Activated naive CD4-positive, alpha-beta T cell treated with anti-CD3 and anti-CD28 coated beads for 36 hours (primary cell): ENCODE results near the gene RASGRP2. TPM values are rescaled to one million over a fixed set of nuclear protein-coding genes. Genes with fewer than 3 reads are reported as not detected.

Experiments used
- CTCF ChIA-PET: fragments of 350-600 bp; sonication (Branson Sonifier 250); formaldehyde crosslinking; loops from one replicate; lab custom pipeline; 2021; ENCODE audit warnings: antibody characterized with exemption; lab: Charles Lee
- DNase-seq: peaks from one replicate; pipeline ENCODE4 v3.0.0-alpha.2; 2020
- H3K27ac Mint-ChIP-seq: one replicate; pipeline ENCODE4 v1.8.0; 2021; ENCODE audit warnings: mild to moderate bottlenecking, mixed read lengths
- H3K27me3 Mint-ChIP-seq: one replicate; pipeline ENCODE4 v1.8.0; 2021; ENCODE audit warnings: low read depth, mixed read lengths
- H3K36me3 Mint-ChIP-seq: one replicate; pipeline ENCODE4 v1.8.0; 2021; ENCODE audit warnings: low read depth, mixed read lengths
- H3K4me1 Mint-ChIP-seq: one replicate; pipeline ENCODE4 v1.8.0; 2021; ENCODE audit warnings: low read depth, mixed read lengths
- H3K4me3 Mint-ChIP-seq: one replicate; pipeline ENCODE4 v1.8.0; 2021; ENCODE audit warnings: mild to moderate bottlenecking, moderate library complexity, mixed read lengths
- H3K9me3 Mint-ChIP-seq: one replicate; pipeline ENCODE4 v1.8.0; 2021; ENCODE audit warnings: mixed read lengths
- intact Hi-C: fragments of 100-400 bp; cut with micrococcal nuclease; formaldehyde crosslinking; loops from one replicate; pipeline ENCODE4 v1.15.1; 2023
- total RNA-seq, 2 experiments: library from RNA; stranded (reverse); gene quantifications; one replicate each; pipeline ENCODE4 v1.2.3, GENCODE V29; 2021

The RASGRP2 gene
- total RNA-seq, 2 experiments from 2014 or later, result 5.2 to 5.6 TPM

DNA sequence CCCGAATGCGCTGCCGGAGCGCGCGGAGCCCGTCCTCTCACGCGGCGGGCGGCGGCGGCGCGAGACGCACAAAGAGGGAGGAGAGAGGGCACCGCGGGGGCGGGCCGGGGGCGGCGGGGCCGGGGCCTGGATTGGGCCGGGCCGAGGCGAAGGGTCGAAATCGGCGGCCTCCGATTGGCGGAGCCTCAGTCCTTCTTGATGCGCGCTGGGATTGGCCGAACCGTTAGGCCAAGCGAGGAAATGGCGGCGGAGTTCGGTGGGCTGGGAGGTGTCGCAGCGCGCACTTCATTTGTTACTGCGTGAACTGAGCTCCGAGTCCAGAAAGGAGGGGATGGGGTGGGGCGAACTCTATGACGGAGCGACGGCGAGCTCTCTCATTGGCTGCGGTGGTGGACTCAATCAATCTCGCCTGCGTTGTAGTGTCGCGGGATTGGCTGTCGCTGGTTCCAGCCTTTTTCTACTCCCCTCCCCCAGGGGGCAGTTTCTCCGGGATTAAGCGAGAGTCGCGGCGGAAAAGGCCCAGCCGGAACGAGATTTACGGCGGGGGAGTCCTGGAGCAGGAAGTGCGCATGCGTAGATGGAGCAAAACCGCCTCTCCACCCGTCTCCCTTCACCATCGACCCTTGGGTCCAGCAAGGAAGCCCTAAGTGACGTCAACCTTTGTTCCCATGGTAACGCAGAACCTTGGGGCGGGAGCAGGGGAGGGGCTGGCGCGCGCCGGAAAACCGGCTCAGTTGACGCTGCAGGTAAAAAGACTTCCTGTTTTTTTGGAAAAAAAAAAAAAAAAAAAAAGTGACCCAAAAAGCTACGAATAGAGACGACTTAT, 34.7 kb upstream of the RASGRP2 start, which contains the start of gene SF1:
SF1 (minus strand) TSS at position 70 of the 826 bp plus-strand sequence. CDS start 150 bp downstream, outside the sequence.
- no peaks in the 10 kb centered on the region for H3K27me3 Mint-ChIP-seq
- H3K27ac Mint-ChIP-seq, result peak within 1 kb of the TSS; percentile 99
- peaks cover 43% of the 10 kb centered on the region for H3K36me3 Mint-ChIP-seq
- CTCF ChIA-PET, result interaction anchor here (0.6 to 1.1 kb wide), 5 partner anchors 9 to 56 kb away, joined by 3 read pairs; no protein-coding TSS in a partner anchor
- H3K9me3 Mint-ChIP-seq, result no peaks in the 10 kb centered on the region
- peak within 1 kb of the TSS; percentile 92 for H3K4me3 Mint-ChIP-seq
- peaks cover 53% of the 10 kb centered on the region for H3K4me1 Mint-ChIP-seq
- peak; percentile 100 for DNase-seq
- intact Hi-C loops, result loop anchor here (1.0 to 5.0 kb wide), 15 partner anchors 14 to 719 kb away; partner anchors contain the start of genes ARL2, ATG2A, CCDC88B and EHD1

DNA sequence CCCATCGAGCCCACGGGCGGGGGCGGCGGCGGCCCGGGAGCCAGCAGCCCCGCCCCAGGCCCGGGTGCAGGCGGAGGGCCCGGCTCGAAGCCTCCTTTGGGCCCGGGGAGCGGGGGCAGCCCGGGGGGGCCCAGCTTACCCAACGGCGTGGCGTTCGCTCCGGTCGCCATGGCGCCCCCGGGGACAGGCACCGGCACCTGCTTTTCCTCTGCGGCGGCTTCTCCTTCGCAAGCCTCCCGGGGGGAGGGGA, 34.2 kb upstream of the RASGRP2 start:
- Mint-ChIP-seq H3K9me3 (no peaks in the 10 kb centered on the region), H3K36me3 (peaks cover 49% of the 10 kb centered on the region), H3K4me1 (peaks cover 58% of the 10 kb centered on the region), H3K4me3 (peak overlapping the region; percentile 85), H3K27ac (peak overlapping the region; percentile 99), H3K27me3 (no peaks in the 10 kb centered on the region)
- no peak for DNase-seq
- intact Hi-C loops, result loop anchor here (1.0 to 5.0 kb wide), 14 partner anchors 13 to 719 kb away; partner anchors contain the start of genes ARL2, ATG2A, CCDC88B and EHD1
- CTCF ChIA-PET, result interaction anchor here (0.6 to 1.1 kb wide), 3 partner anchors 10 to 56 kb away, joined by 3 read pairs; no protein-coding TSS in a partner anchor

DNA sequence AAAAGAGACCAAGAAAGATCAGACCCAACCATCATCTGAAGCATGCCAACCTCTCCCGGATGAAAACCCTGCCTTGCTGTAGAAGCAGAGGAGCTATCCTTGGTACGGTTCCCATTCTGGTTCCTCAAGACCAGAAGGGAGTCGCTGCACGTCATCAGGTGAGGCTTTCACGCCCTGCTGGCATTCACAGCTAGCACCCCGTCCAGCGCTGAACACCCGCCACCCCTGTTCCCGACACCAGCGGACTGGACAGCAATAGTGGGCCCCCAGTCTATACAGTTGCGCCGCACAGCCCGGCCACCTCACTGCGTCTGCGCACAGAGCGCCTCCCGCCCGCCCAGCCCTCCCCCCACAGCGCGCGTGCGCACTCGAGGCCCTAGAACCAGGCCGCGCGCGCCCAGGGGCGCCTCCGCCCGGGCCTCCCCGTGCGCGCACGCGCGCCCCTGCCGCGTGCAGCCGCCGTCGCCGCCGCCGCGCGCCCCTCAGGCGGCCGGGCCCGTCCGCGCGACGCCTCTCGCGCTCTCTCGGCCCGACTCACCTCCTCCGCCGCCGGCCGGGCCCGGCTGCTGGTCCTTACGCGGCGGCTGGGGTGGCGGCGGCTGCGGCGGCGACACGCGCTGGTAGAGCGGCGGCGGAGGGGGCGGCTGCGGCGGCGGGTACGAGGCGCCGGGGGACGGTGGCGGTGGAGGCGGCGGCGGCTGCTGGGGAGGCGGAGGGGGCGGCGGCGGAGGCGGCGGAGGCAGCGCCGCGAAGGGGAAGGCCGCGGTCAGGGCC, 33.7 kb upstream of the RASGRP2 start:
- H3K27me3 Mint-ChIP-seq, result no peaks in the 10 kb centered on the region
- H3K4me3 Mint-ChIP-seq, result peak overlapping the region; percentile 92
- CTCF ChIA-PET, result interaction anchor here (0.6 to 1.2 kb wide), 2 partner anchors 26 to 30 kb away, joined by 3 read pairs; no protein-coding TSS in a partner anchor
- no peaks in the 10 kb centered on the region for H3K9me3 Mint-ChIP-seq
- H3K36me3 Mint-ChIP-seq, result peaks cover 54% of the 10 kb centered on the region
- intact Hi-C loops, result loop anchor here (1.0 to 5.0 kb wide), 14 partner anchors 13 to 720 kb away; partner anchors contain the start of genes ARL2, ATG2A, CCDC88B and EHD1
- H3K4me1 Mint-ChIP-seq, result peaks cover 63% of the 10 kb centered on the region
- DNase-seq, result peak; percentile 79
- H3K27ac Mint-ChIP-seq, result peak overlapping the region; percentile 83

DNA sequence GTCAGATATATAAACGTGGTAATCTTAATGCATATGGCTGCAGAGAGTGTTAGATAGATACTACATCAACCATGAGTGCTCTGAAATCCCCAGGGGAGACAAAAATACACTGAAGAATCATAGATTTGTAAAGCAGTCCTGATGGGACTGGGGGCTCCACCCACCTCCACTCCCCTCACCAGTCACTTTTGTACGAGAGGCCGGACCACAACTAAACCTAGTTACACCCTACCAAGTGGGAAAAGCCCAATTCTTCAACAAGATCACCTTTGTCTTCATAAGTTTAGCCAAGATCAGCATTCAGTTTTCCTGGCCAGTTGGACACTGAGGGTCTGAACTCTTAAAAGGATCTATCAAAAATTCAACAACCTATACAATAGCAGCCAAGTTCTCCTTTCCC, 32.9 kb upstream of the RASGRP2 start:
- Mint-ChIP-seq H3K4me1 (peaks cover 69% of the 10 kb centered on the region), H3K4me3 (peak overlapping the region; percentile 92), H3K27ac (peak overlapping the region; percentile 83), H3K36me3 (peaks cover 60% of the 10 kb centered on the region), H3K27me3 (no peaks in the 10 kb centered on the region), H3K9me3 (no peaks in the 10 kb centered on the region)
- DNase-seq, result no peak
- intact Hi-C loops, result loop anchor here (5.0 kb wide), 4 partner anchors 235 to 720 kb away; partner anchors contain the start of genes ARL2, CCDC88B, MALAT1 and STIP1
- CTCF ChIA-PET, result interaction anchor here (1.1 to 1.9 kb wide), 5 partner anchors 9 to 33 kb away, joined by 3 to 9 read pairs (median 5); partner anchors contain the start of gene RASGRP2

DNA sequence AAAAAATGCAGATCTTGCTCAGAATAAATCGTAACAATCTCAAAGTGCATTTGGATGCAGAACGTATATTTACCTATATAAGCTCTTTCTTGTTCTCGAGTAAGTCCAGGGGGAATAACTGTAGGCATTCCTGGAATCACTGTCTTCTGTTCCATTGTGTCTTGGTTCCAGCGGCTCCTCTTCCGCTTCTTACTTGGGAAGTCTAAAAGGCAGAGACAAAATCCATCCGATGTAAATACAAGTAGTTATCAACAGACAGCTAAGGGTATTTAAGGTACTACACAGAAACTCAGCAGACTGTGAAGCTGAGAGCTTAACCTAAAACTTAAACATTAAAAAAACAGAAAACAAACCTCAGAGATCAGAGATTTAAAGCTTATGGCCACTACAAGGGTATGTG, 32.5 kb upstream of the RASGRP2 start:
- peaks cover 64% of the 10 kb centered on the region for H3K36me3 Mint-ChIP-seq
- no peak for DNase-seq
- H3K9me3 Mint-ChIP-seq, result no peaks in the 10 kb centered on the region
- CTCF ChIA-PET, result interaction anchor here (1.0 to 1.9 kb wide), 6 partner anchors 8 to 88 kb away, joined by 3 to 9 read pairs (median 4); partner anchors contain the start of gene RASGRP2
- peaks cover 74% of the 10 kb centered on the region for H3K4me1 Mint-ChIP-seq
- peak overlapping the region; percentile 83 for H3K27ac Mint-ChIP-seq
- H3K4me3 Mint-ChIP-seq, result peak overlapping the region; percentile 92
- no peaks in the 10 kb centered on the region for H3K27me3 Mint-ChIP-seq
- intact Hi-C loops, result loop anchor here (5.0 kb wide), 4 partner anchors 236 to 721 kb away; partner anchors contain the start of genes ARL2, CCDC88B, MALAT1 and STIP1

DNA sequence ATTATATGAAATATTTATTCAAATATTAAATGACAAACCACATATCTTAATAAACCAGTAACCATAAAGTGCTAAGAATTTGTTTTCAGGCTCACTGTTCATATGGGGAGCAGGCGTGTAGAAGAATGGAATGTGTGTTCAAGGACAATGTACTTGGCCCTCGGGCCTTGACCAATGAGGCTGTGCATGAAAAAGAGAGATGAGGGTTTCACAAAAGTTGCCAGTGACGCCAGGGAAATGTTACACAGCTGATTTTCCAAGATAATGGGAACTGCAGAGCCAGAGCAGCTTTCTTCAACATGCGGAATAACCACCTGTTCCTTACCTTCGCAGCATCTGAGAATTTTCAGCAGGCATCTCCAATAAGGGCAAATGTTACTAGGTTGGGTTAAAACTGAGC, 30.2 kb upstream of the RASGRP2 start:
- H3K36me3 Mint-ChIP-seq, result peaks cover 79% of the 10 kb centered on the region
- no peak overlapping the region for H3K4me3 Mint-ChIP-seq
- no peak for DNase-seq
- CTCF ChIA-PET, result interaction anchor here (1.0 kb wide), 1 partner anchor 240 kb away, joined by 4 read pairs; no protein-coding TSS in a partner anchor
- no peaks in the 10 kb centered on the region for H3K27me3 Mint-ChIP-seq
- intact Hi-C loops, result no loop called here
- H3K9me3 Mint-ChIP-seq, result no peaks in the 10 kb centered on the region
- peak overlapping the region; percentile 83 for H3K27ac Mint-ChIP-seq
- peaks cover 80% of the 10 kb centered on the region for H3K4me1 Mint-ChIP-seq

DNA sequence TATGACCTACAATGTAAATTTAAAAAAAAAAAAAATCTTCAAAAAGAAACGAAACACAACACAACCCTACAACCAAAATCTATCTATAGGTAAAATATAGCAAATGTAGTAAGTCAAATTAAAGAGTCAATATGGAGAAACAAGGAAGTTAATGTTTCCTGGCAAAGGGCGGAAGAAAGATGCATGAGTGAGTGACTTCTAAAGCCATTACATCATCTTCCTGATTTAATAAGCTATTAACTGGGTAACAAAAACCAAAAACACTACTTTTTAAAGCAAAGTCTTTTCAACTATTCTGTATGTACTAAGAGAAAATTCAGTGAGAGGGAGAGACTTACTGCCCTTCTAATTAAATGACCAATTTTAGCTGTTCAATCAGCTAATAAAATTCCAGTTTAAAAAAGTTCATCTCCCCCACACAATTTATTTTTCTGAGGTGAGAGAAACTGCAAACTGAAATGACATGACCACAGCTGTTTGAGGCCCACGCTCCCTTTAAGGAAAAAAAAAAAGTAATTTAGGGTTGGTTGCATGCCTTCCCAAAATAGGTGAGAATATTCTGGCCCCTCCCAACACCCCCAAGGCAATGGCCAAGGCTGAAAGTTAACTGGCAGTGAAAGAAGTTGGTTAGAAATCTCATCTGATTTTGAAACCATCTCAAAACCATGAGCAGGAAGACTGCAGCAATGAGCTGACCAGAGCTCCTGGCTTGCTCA, 28.5 kb upstream of the RASGRP2 start:
- DNase-seq, result no peak
- intact Hi-C loops, result loop anchor here (1.0 kb wide), 1 partner anchor 8 kb away; no protein-coding TSS in a partner anchor
- peak overlapping the region; percentile 43 for H3K4me3 Mint-ChIP-seq
- H3K27me3 Mint-ChIP-seq, result no peaks in the 10 kb centered on the region
- CTCF ChIA-PET, result interaction anchor here (0.6 to 1.2 kb wide), 7 partner anchors 9 to 455 kb away, joined by 3 to 8 read pairs (median 4); partner anchors contain the start of genes PRDX5, PYGM, RASGRP2 and TRMT112
- H3K27ac Mint-ChIP-seq, result peak overlapping the region; percentile 95
- H3K9me3 Mint-ChIP-seq, result no peaks in the 10 kb centered on the region
- peaks cover 90% of the 10 kb centered on the region for H3K36me3 Mint-ChIP-seq
- H3K4me1 Mint-ChIP-seq, result peaks cover 96% of the 10 kb centered on the region

DNA sequence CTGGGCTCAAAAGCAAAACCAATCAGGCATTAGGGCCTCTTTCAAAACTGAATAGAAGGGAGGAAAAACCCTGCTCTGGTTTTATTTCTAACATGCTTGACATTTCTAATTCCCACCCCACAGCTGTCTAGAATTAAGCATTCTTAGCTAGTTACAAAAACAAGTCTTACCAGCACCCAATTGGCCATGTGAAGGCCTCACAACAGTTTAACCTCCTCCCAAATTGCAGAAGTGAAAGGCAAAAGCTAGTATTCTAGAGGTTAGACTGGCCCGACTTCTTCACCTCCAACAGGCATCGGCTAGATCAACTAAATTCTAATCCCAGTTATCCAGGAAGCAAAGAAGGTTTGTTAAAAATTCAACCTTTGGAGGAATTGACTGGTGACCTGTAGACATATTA, 27.9 kb upstream of the RASGRP2 start:
- Mint-ChIP-seq H3K9me3 (no peaks in the 10 kb centered on the region), H3K4me1 (peaks cover 98% of the 10 kb centered on the region), H3K36me3 (peaks cover 90% of the 10 kb centered on the region), H3K4me3 (peak overlapping the region; percentile 43), H3K27ac (peak overlapping the region; percentile 95), H3K27me3 (no peaks in the 10 kb centered on the region)
- CTCF ChIA-PET, result interaction anchor here (0.8 to 1.2 kb wide), 5 partner anchors 9 to 83 kb away, joined by 3 to 7 read pairs (median 4); partner anchors contain the start of genes PYGM and RASGRP2
- intact Hi-C loops, result loop anchor here (1.0 kb wide), 1 partner anchor 8 kb away; no protein-coding TSS in a partner anchor
- no peak for DNase-seq

DNA sequence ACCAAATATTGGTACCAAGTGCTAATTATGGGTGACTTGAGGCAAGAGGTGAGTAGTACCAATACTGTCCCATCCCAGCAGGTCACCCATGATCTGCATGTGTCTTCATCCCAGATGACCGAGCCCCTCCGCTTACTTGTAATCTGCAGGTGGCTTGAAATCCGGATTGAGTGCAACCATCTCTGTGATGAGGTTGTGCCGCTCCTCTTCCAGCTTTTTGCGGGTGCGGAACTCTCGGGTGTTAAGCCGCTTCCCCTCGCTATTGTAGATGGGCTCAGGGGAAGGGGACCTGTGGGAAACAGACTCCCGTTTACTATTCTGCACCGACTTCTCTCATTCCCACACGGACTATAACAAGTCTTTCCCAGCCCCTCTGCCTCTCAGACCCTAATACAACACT, 26.2 kb upstream of the RASGRP2 start:
- no peak overlapping the region for H3K4me3 Mint-ChIP-seq
- CTCF ChIA-PET, result interaction anchor here (0.5 to 2.3 kb wide), 2 partner anchors 10 to 471 kb away, joined by 3 to 6 read pairs; partner anchors contain the start of gene PYGM
- H3K27me3 Mint-ChIP-seq, result no peaks in the 10 kb centered on the region
- H3K9me3 Mint-ChIP-seq, result no peaks in the 10 kb centered on the region
- DNase-seq, result no peak
- intact Hi-C loops, result no loop called here
- H3K4me1 Mint-ChIP-seq, result peaks cover 94% of the 10 kb centered on the region
- H3K27ac Mint-ChIP-seq, result peak overlapping the region; percentile 95
- H3K36me3 Mint-ChIP-seq, result peaks cover 84% of the 10 kb centered on the region

DNA sequence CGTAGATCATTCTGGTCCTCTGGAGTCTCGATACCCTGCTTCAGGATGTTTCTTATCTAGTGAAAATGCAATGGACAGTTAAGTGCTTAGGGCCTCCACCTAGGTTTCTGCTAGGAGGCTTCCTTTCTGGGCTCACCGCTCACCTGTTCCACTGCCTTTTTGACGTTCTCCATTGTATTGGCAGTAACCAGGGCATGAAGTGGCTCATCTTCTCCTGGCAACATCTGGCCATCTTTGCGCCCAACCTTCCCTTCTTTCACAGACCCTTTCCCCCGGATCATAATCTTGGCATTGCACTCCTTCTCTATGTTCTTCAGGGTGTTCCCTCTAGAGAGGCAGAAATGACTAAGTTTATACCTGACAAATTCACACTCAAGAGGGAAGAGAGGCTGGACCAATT, 25.3 kb upstream of the RASGRP2 start:
- Mint-ChIP-seq H3K9me3 (no peaks in the 10 kb centered on the region), H3K27me3 (no peaks in the 10 kb centered on the region), H3K4me3 (no peak overlapping the region), H3K36me3 (peaks cover 84% of the 10 kb centered on the region), H3K27ac (peak overlapping the region; percentile 89), H3K4me1 (peaks cover 94% of the 10 kb centered on the region)
- CTCF ChIA-PET, result interaction anchor here (2.3 kb wide), 1 partner anchor 10 kb away, joined by 6 read pairs; the partner anchor contains the start of gene PYGM
- DNase-seq, result no peak
- intact Hi-C loops, result no loop called here

DNA sequence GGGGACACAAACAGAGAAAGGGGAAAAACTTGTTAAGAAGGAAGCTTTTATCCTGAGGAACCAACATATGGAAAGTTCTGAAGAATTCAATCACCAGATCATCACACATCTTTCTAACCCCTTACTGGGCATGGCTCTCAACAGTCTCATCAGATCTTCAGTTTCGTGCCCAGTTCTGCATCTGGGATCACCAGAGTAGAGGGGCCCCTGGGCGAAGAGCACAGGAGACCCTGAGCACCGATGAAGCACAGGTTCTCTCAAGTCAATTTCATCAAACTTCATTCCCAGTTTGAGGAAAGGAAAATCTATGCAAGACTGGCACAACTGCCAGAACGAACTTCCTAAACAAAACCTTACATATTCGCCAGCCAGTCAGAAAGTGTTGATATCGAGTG, 24.4 kb upstream of the RASGRP2 start:
- Mint-ChIP-seq H3K4me1 (peaks cover 96% of the 10 kb centered on the region), H3K9me3 (no peaks in the 10 kb centered on the region), H3K36me3 (peaks cover 84% of the 10 kb centered on the region), H3K27ac (peak overlapping the region; percentile 89), H3K27me3 (no peaks in the 10 kb centered on the region), H3K4me3 (no peak overlapping the region)
- intact Hi-C loops, result no loop called here
- CTCF ChIA-PET, result interaction anchor here (0.7 to 2.3 kb wide), 6 partner anchors 8 to 84 kb away, joined by 3 to 8 read pairs (median 4); partner anchors contain the start of gene PYGM
- no peak for DNase-seq
